Endothelial cell of umbilical vein (primary cell): ENCODE measurements around the gene ERGIC1. TPM values are rescaled to one million over a fixed set of nuclear protein-coding genes. Genes with fewer than 3 reads are reported as not detected.
A peak's percentile ranks its signal among the peaks of the same experiment; 100 is the strongest.

ENCODE experiments used
- BruUV-seq: library from RNA; stranded (reverse); fragments of 400-500 nt; replicated peaks from 2 replicates; lab custom pipeline; 2021; lab: Mats Ljungman, UMichigan
- CTCF ChIA-PET: fragments of 300-600, 350-600 bp; sonication (Branson Sonifier 250); formaldehyde crosslinking; loops from one replicate; lab custom pipeline; 2021; ENCODE audit warnings: antibody characterized with exemption, inconsistent platforms; lab: Charles Lee
- POLR2A ChIA-PET: fragments of 300-600, 350-600 bp; sonication (Branson Sonifier 250); formaldehyde crosslinking; loops from one replicate; lab custom pipeline; 2021; ENCODE audit warnings: antibody characterized with exemption, inconsistent platforms; lab: Charles Lee
- DNase-seq: peaks from one replicate; pipeline ENCODE4 v3.0.0-alpha.2; 2011; ENCODE audit warnings: low read depth, low spot score
- FAIRE-seq: peaks from 2 replicates; lab custom pipeline; 2011; peaks lifted over from hg19 to GRCh38; lab: Jason Lieb, UNC
- H2AFZ ChIP-seq: 2 replicates; pipeline ENCODE4 v1.6.0; 2012; ENCODE audit warnings: low read depth, low read length, control low read depth, inconsistent platforms
- H3K27ac ChIP-seq: 2 replicates; pipeline ENCODE4 v1.5.1; 2011; ENCODE audit warnings: low read depth, mild to moderate bottlenecking, control low read depth, low read length, moderate library complexity; ENCODE audit not compliant: insufficient read depth
- H3K27me3 ChIP-seq, 2 experiments: 2 replicates each; pipeline versions ENCODE4 v1.6.0 to v1.6.1; 2011; ENCODE audit warnings: low read length in 2 of 2, mixed read lengths in 1 of 2; ENCODE audit not compliant: control insufficient read depth in 2 of 2, insufficient read depth in 2 of 2
- H3K36me3 ChIP-seq, 2 experiments: 2 replicates in 1 of 2; 3 replicates in 1 of 2; pipeline ENCODE4 v1.5.1; 2011; ENCODE audit warnings: low read length in 2 of 2, mild to moderate bottlenecking in 1 of 2, moderate library complexity in 1 of 2; ENCODE audit not compliant: control insufficient read depth in 2 of 2, insufficient read depth in 2 of 2; ENCODE audit errors: extremely low read depth in 1 of 2
- H3K4me1 ChIP-seq: 3 replicates; pipeline ENCODE4 v1.5.1; 2011; ENCODE audit warnings: mild to moderate bottlenecking, low read length; ENCODE audit not compliant: control insufficient read depth, insufficient read depth; ENCODE audit errors: extremely low read depth
- H3K4me2 ChIP-seq: 2 replicates; pipeline ENCODE4 v1.6.1; 2011; ENCODE audit warnings: low read length, control low read depth, mixed read lengths; ENCODE audit not compliant: insufficient read depth
- H3K4me3 ChIP-seq, 3 experiments: fragments of 200-600 bp in 1 of 3; sonication (generic), shearing (Covaris generic) in 1 of 3; replicated peaks in 1 of 3; 2 replicates each; pipeline ENCODE4 v1.5.1; 2011 to 2016; ENCODE audit warnings: control low read depth in 3 of 3, low read length in 3 of 3, mild to moderate bottlenecking in 2 of 3, inconsistent platforms in 1 of 3, low read depth in 1 of 3, moderate library complexity in 1 of 3; ENCODE audit not compliant: insufficient read depth in 1 of 3
- H3K79me2 ChIP-seq: 2 replicates; pipeline ENCODE4 v1.6.0; 2012; ENCODE audit warnings: low read length, inconsistent platforms; ENCODE audit not compliant: control insufficient read depth, insufficient read depth
- H3K9ac ChIP-seq: replicated peaks from 2 replicates; pipeline ENCODE3; 2011; ENCODE audit warnings: low read length, control low read depth; ENCODE audit not compliant: insufficient read depth; ENCODE audit errors: extremely low read depth
- H3K9me1 ChIP-seq: replicated peaks from 3 replicates; pipeline ENCODE4 v1.6.0; 2011; ENCODE audit warnings: mild to moderate bottlenecking, low read length; ENCODE audit not compliant: control insufficient read depth, insufficient read depth; ENCODE audit errors: extremely low read depth
- H3K9me3 ChIP-seq: replicated peaks from 2 replicates; pipeline ENCODE4 v1.5.1; 2012; ENCODE audit warnings: low read length, inconsistent platforms; ENCODE audit not compliant: control insufficient read depth, insufficient read depth
- H4K20me1 ChIP-seq: replicated peaks from 2 replicates; pipeline ENCODE3; 2011; ENCODE audit warnings: mild to moderate bottlenecking, low read length; ENCODE audit not compliant: control insufficient read depth, insufficient read depth; ENCODE audit errors: extremely low read depth
- EZH2 ChIP-seq: IDR thresholded peaks from 2 replicates; pipeline ENCODE4 v1.6.1; 2012; ENCODE audit warnings: borderline replicate concordance, low read depth, mild to moderate bottlenecking, moderate library complexity, low read length, inconsistent platforms; ENCODE audit not compliant: severe bottlenecking
- FOS ChIP-seq: IDR thresholded peaks from 2 replicates; pipeline ENCODE4 v1.6.1; 2011; ENCODE audit warnings: mild to moderate bottlenecking, low read length, moderate library complexity, borderline replicate concordance; ENCODE audit not compliant: insufficient read depth
- GATA2 ChIP-seq: IDR thresholded peaks from 2 replicates; pipeline ENCODE4 v1.7.0; 2011; ENCODE audit warnings: low read depth, mild to moderate bottlenecking, moderate library complexity, mixed read lengths, low read length; ENCODE audit not compliant: insufficient read length, insufficient read depth
- JUN ChIP-seq: IDR thresholded peaks from 2 replicates; pipeline ENCODE4 v1.6.1; 2011; ENCODE audit warnings: borderline replicate concordance, low read depth; ENCODE audit not compliant: insufficient read length, insufficient read depth
- POLR2A ChIP-seq: IDR thresholded peaks from 2 replicates; pipeline ENCODE4 v1.6.1; 2012; ENCODE audit warnings: low read depth, mild to moderate bottlenecking, control low read depth, low read length
- POLR2AphosphoS5 ChIP-seq: IDR thresholded peaks from 2 replicates; pipeline ENCODE4 v1.6.1; 2012; ENCODE audit warnings: low read depth, mild to moderate bottlenecking, control low read depth, low read length, moderate library complexity; ENCODE audit not compliant: insufficient read depth
- dilution Hi-C: fragments of 300-500 bp; cut with MboI; formaldehyde crosslinking; loops from one replicate; pipeline ENCODE4 v1.15.0; 2019; ENCODE audit warnings: low sequenced_read_pairs; ENCODE audit not compliant: extremely low pct_ligation_motif_present
- intact Hi-C: fragments of 100-400 bp; cut with micrococcal nuclease; formaldehyde crosslinking; loops from one replicate; pipeline ENCODE4 v1.10.0; 2022
- polyA plus RNA-seq, 4 experiments: library from polyadenylated mRNA; depleted of rRNA in 3 of 4; stranded (reverse) in 3 of 4; unstranded in 1 of 4; fragments of >200 nt; gene quantifications; 2 replicates each; pipeline versions ENCODE4 v1.2.1 to v1.2.3, GENCODE V29; 2011 to 2012; ENCODE audit warnings: missing spikeins in 1 of 4
- total RNA-seq: library from RNA; stranded (reverse); gene quantifications from 2 replicates; pipeline ENCODE4 v1.2.3, GENCODE V29; 2021

The ERGIC1 gene
- total and polyA plus RNA-seq, 2 donors (not counting 3 experiments of a cell fraction or from before 2014, with no cell fraction given) = 105 to 109 TPM

- H3K9me3 ChIP-seq = no peaks in the 10 kb centered on the region
- no TSS peak for BruUV-seq
- ChIA-PET POLR2A (interaction anchor here (0.7 to 4.8 kb wide), 5 partner anchors 13 to 101 kb away, joined by 3 to 40 read pairs (median 7); partner anchors contain the start of gene DUSP1), CTCF (interaction anchor here (1.3 to 6.3 kb wide), 7 partner anchors 13 to 157 kb away, joined by 5 to 85 read pairs (median 17); partner anchors contain the start of gene DUSP1)
- no peaks in the 10 kb centered on the region for H3K36me3 ChIP-seq
- H3K9me1 ChIP-seq = no peaks in the 10 kb centered on the region
- H4K20me1 ChIP-seq = no peaks in the 10 kb centered on the region
- H3K27me3 ChIP-seq = no peaks in the 10 kb centered on the region
- peak overlapping the region; percentile 94 for H3K27ac ChIP-seq
- peaks cover 71% of the 10 kb centered on the region for H3K4me1 ChIP-seq
- peaks cover 17% of the 10 kb centered on the region for H3K79me2 ChIP-seq
- TF ChIP-seq POLR2AphosphoS5 (no peak), FOS (peak; percentile 29)
- H3K4me3 ChIP-seq = no peak overlapping the region
- peak; percentile 77 for FAIRE-seq
- peak overlapping the region; percentile 1 for H3K4me2 ChIP-seq
- peak; percentile 54 for DNase-seq
- H2AFZ ChIP-seq = no peak overlapping the region
- dilution Hi-C loops (no loop called here), intact Hi-C loops (loop anchor here (2.0 kb wide), 1 partner anchor 77 kb away; no protein-coding TSS in a partner anchor)
- peak overlapping the region; percentile 77 for H3K9ac ChIP-seq
Measured at GRCh38 chr5:172871982-172872381, 37.9 kb downstream of the ERGIC1 start.

GRCh38 chr5:172872997-172873491 lies 39.0 kb downstream of the ERGIC1 start:
- Histone ChIP-seq H3K36me3 (no peaks in the 10 kb centered on the region), H3K9me3 (no peaks in the 10 kb centered on the region), H4K20me1 (no peaks in the 10 kb centered on the region), H3K4me3 (no peak overlapping the region), H2AFZ (peak overlapping the region; percentile 1), H3K4me1 (peaks cover 71% of the 10 kb centered on the region), H3K79me2 (peaks cover 24% of the 10 kb centered on the region), H3K4me2 (peak overlapping the region; percentile 18), H3K9ac (peak overlapping the region; percentile 77), H3K9me1 (no peaks in the 10 kb centered on the region), H3K27me3 (no peaks in the 10 kb centered on the region), H3K27ac (peak overlapping the region; percentile 94)
- CTCF ChIA-PET = interaction anchor here (0.7 to 6.3 kb wide), 15 partner anchors 9 to 158 kb away, joined by 3 to 85 read pairs (median 5); partner anchors contain the start of gene DUSP1
- peak; percentile 90 for DNase-seq
- dilution Hi-C loops (no loop called here), intact Hi-C loops (no loop called here)
- peak; percentile 91 for FAIRE-seq
- TF ChIP-seq POLR2A (no peak), POLR2AphosphoS5 (peak; percentile 65), EZH2 (no peak), FOS (peak; percentile 45), GATA2 (no peak), JUN (peak; percentile 14)
- POLR2A ChIA-PET = interaction anchor here (0.6 to 4.8 kb wide), 7 partner anchors 14 to 124 kb away, joined by 3 to 23 read pairs (median 6); partner anchors contain the start of gene DUSP1
- BruUV-seq = no TSS peak
